ENCODE data around the gene KAT6B.

- TF ChIP-seq, protein P1, sequence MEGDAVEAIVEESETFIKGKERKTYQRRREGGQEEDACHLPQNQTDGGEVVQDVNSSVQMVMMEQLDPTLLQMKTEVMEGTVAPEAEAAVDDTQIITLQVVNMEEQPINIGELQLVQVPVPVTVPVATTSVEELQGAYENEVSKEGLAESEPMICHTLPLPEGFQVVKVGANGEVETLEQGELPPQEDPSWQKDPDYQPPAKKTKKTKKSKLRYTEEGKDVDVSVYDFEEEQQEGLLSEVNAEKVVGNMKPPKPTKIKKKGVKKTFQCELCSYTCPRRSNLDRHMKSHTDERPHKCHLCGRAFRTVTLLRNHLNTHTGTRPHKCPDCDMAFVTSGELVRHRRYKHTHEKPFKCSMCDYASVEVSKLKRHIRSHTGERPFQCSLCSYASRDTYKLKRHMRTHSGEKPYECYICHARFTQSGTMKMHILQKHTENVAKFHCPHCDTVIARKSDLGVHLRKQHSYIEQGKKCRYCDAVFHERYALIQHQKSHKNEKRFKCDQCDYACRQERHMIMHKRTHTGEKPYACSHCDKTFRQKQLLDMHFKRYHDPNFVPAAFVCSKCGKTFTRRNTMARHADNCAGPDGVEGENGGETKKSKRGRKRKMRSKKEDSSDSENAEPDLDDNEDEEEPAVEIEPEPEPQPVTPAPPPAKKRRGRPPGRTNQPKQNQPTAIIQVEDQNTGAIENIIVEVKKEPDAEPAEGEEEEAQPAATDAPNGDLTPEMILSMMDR (IDR thresholded peaks at IDR 0.05 in 2 of 3, conservative IDR thresholded peaks at IDR 0.05 in 1 of 3; ENCODE audit: control insufficient read depth in 2 of 3, extremely low read depth in 1 of 3, insufficient read depth in 1 of 3, low read depth in 3 of 3, low read length in 3 of 3), result no peak
- TF ChIP-seq HDGF (IDR thresholded peaks at IDR 0.05), result no peak
Observed at GRCh38 chr10:74810087-74810486, 16.3 kb upstream of the KAT6B start.
